ENCODE measurements around the gene TMBIM6.

GRCh38 chr12:49750027-49750995, 9.0 kb downstream of the TMBIM6 start:
- TF ChIP-seq POLR2A (IDR thresholded peaks at IDR 0.05; ENCODE audit: low read depth, low read length), result peak; percentile 64
- no peak for TF ChIP-seq POLR2AphosphoS5 (IDR thresholded peaks at IDR 0.05; ENCODE audit: low read depth, low read length)

Data from GM12891 (cell line).